ENCODE data around the gene KLLN.

- TF ChIP-seq EZH2 (IDR thresholded peaks at IDR 0.05; ENCODE audit: insufficient read depth, poor library complexity, severe bottlenecking) (no peak), EZH2phosphoT487 (IDR thresholded peaks at IDR 0.05; ENCODE audit: insufficient read depth, low read depth) (no peak)
Measured at GRCh38 chr10:87816898-87817608, 46.3 kb downstream of the KLLN start.

Data from GM23248 (cell line).